OCI-LY7 (cell line): Measurements from ENCODE around the gene TDRD9. TPM values are rescaled to one million over a fixed set of nuclear protein-coding genes. Genes with fewer than 3 reads are reported as not detected.

Source experiments
- BruUV-seq: library from RNA; stranded (reverse); fragments of 400-500 nt; replicated peaks from 2 replicates; lab custom pipeline; 2021; lab: Mats Ljungman, UMichigan
- CTCF ChIA-PET: fragments of 300-600 bp; sonication (Branson Sonifier 250); formaldehyde crosslinking; loops from one replicate; lab custom pipeline; 2022; ENCODE audit warnings: antibody characterized with exemption; ENCODE audit not compliant: unreplicated experiment; lab: Charles Lee
- POLR2A ChIA-PET: fragments of 300-600 bp; sonication (Branson Sonifier 250); formaldehyde crosslinking; loops from one replicate; lab custom pipeline; 2022; ENCODE audit warnings: antibody characterized with exemption; lab: Charles Lee
- DNase-seq: peaks from one replicate; pipeline ENCODE4 v3.0.0-alpha.2; 2015; ENCODE audit warnings: low spot score
- H2AFZ ChIP-seq: fragments of 200-600 bp; sonication (generic), shearing (Covaris generic); 2 replicates; pipeline ENCODE4 v1.6.1; 2014; ENCODE audit warnings: mild to moderate bottlenecking, antibody characterized with exemption, low read length, moderate library complexity
- H3K27ac ChIP-seq: fragments of 200-600 bp; sonication (generic); 2 replicates; pipeline ENCODE4 v1.5.1; 2014; ENCODE audit warnings: mixed run types, low read depth, mild to moderate bottlenecking, moderate library complexity, low read length, inconsistent platforms; ENCODE audit not compliant: poor library complexity, severe bottlenecking
- H3K36me3 ChIP-seq: fragments of 200-600 bp; sonication (generic); 2 replicates; pipeline ENCODE4 v1.6.1; 2014; ENCODE audit warnings: mild to moderate bottlenecking, antibody characterized with exemption, low read length, moderate library complexity, mixed read lengths; ENCODE audit not compliant: insufficient read depth
- H3K4me1 ChIP-seq: fragments of 200-600 bp; sonication (generic); 2 replicates; pipeline ENCODE4 v1.5.1; 2014; ENCODE audit warnings: mild to moderate bottlenecking, low read length; ENCODE audit not compliant: insufficient read depth, poor library complexity, severe bottlenecking
- H3K4me2 ChIP-seq: fragments of 200-600 bp; sonication (generic); 2 replicates; pipeline ENCODE4 v1.6.1; 2014; ENCODE audit warnings: mild to moderate bottlenecking, low read length
- H3K4me3 ChIP-seq: fragments of 200-600 bp; sonication (generic); 2 replicates; pipeline ENCODE4 v1.5.1; 2014; ENCODE audit warnings: mild to moderate bottlenecking, low read depth, low read length; ENCODE audit not compliant: poor library complexity, severe bottlenecking
- H3K79me2 ChIP-seq: fragments of 200-600 bp; sonication (generic); 2 replicates; pipeline ENCODE4 v1.6.1; 2016; ENCODE audit warnings: low read depth, mild to moderate bottlenecking, low read length, moderate library complexity, mixed read lengths; ENCODE audit not compliant: insufficient read depth
- H3K9me2 ChIP-seq: fragments of 200-600 bp; sonication (generic); 2 replicates; pipeline ENCODE4 v1.6.1; 2016; ENCODE audit warnings: mild to moderate bottlenecking, low read length, mixed read lengths; ENCODE audit not compliant: insufficient read depth
- H3K9me3 ChIP-seq: fragments of 200-600 bp; sonication (generic); 2 replicates; pipeline ENCODE4 v1.6.1; 2014; ENCODE audit warnings: mild to moderate bottlenecking, mixed run types, low read length, mixed read lengths
- H4K20me1 ChIP-seq: fragments of 200-600 bp; sonication (generic); 2 replicates; pipeline ENCODE4 v1.6.1; 2014; ENCODE audit warnings: mild to moderate bottlenecking, antibody characterized with exemption, low read length, moderate library complexity, mixed read lengths; ENCODE audit not compliant: insufficient read depth
- EZH2phosphoT487 ChIP-seq: fragments of 200-600 bp; sonication (generic); IDR thresholded peaks from 2 replicates; pipeline ENCODE4 v1.6.1; 2018; ENCODE audit warnings: low read depth, borderline replicate concordance, mild to moderate bottlenecking, mixed run types, antibody characterized with exemption, low read length, moderate library complexity, mixed read lengths
- intact Hi-C: fragments of 100-400 bp; cut with micrococcal nuclease; formaldehyde crosslinking; loops from one replicate; pipeline ENCODE4 v1.10.0; 2022; ENCODE audit not compliant: unreplicated experiment
- total RNA-seq, 2 experiments: library from RNA; depleted of rRNA in 1 of 2; stranded (reverse); fragments of >200 nt in 1 of 2; shearing (Covaris generic) in 1 of 2; gene quantifications; 2 replicates each; pipeline ENCODE4 v1.2.3, GENCODE V29; 2014 to 2022
- TF ChIP-seq, protein P1 (sequence below): fragments of 200-600 bp; sonication (generic); conservative IDR thresholded peaks from 2 replicates; pipeline ENCODE4 v1.5.1; 2014; ENCODE audit warnings: mild to moderate bottlenecking, antibody characterized with exemption, low read length, moderate library complexity, mixed read lengths

Gene TDRD9
- total RNA-seq, 2 experiments from 2014 or later: not detected

DNA sequence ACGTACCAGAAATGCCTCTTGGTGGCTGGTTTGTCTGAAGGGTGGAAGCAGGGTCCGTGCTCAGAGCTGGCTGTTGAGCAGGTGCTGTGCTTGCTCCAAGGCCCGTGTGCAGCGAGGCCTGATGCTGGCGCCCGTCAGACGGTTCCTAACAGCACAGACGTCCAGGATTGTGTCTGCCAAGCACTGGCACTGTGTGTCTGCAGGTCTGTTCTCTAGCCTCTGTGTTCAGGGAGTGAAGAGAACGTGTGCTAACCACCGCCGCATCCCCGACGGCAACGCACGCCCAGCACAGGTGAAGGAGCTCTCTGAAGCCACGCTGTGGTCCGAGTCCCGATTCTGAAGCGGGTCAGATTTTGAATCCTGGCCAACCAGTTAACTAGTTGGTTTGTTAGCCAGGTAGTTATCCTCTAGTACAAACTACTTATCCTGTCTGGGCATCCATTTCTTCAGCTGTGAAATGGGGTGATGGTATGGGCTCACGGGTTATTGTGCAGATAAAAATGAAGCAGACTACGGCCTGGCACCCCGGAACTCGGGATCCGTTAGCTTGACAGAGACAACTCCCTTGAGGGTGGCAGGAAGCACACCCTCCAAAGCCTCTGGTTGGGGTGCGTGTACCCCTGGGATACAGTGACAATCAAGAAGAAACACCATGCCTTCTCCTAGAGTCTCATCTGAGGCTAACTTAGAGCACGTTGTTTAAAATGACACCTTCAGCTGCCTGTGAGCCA is 18.6 kb upstream of the TDRD9 start:
- H3K4me3 ChIP-seq: no peak overlapping the region

DNA sequence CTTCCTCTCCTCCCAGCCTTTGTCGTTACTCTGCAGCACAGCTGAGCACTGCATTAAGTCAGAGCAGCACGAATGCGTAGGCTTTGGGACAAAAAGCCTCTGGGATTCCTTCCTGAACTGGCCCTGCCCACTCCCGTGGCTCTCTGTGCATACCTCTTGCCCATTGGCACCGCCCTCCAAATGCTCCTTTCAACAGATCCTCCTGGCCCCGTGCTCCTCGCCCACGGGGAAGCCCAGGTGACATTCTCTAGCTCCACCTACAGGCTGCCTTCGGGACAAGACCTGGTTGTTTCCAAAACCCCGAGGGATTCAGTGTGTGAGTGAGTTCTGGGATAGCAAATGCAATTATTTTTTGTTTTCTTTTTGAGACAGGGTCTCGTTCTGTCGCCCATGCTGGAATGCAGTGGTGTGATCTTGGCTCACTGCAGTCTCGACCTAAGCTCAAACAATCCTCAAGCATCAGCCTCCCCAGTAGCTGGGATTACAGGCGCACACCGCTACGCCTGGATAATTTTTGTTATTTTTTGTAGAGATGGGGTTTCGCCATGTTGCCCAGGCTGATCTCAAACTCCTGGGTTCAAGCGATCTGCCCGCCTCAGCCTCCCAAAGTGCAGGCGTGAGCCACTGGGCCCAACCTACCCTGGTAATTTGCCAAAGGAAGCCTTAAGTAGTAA is 17.9 kb upstream of the TDRD9 start:
- Histone ChIP-seq H3K4me2 (peak overlapping the region; percentile 36; the same call in 1 of the 2 replicates), H3K27ac (no peak overlapping the region), H3K4me1 (peaks cover 8% of the 10 kb centered on the region), H3K4me3 (no peak overlapping the region), H3K36me3 (peaks cover 54% of the 10 kb centered on the region), H3K79me2 (no peaks in the 10 kb centered on the region), H3K9me2 (no peaks in the 10 kb centered on the region), H2AFZ (no peak overlapping the region), H4K20me1 (no peaks in the 10 kb centered on the region), H3K9me3 (no peaks in the 10 kb centered on the region)
- intact Hi-C loops: loop anchor here (1.0 to 10.0 kb wide), 2 partner anchors 102 to 346 kb away; partner anchors contain the start of genes BAG5 and COA8
- CTCF ChIA-PET: no interaction called here
- no TSS peak for BruUV-seq
- DNase-seq: peak; percentile 68
- POLR2A ChIA-PET: no interaction called here
- TF ChIP-seq, protein P1, sequence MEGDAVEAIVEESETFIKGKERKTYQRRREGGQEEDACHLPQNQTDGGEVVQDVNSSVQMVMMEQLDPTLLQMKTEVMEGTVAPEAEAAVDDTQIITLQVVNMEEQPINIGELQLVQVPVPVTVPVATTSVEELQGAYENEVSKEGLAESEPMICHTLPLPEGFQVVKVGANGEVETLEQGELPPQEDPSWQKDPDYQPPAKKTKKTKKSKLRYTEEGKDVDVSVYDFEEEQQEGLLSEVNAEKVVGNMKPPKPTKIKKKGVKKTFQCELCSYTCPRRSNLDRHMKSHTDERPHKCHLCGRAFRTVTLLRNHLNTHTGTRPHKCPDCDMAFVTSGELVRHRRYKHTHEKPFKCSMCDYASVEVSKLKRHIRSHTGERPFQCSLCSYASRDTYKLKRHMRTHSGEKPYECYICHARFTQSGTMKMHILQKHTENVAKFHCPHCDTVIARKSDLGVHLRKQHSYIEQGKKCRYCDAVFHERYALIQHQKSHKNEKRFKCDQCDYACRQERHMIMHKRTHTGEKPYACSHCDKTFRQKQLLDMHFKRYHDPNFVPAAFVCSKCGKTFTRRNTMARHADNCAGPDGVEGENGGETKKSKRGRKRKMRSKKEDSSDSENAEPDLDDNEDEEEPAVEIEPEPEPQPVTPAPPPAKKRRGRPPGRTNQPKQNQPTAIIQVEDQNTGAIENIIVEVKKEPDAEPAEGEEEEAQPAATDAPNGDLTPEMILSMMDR: peak; percentile 92
- TF ChIP-seq EZH2phosphoT487: no peak

More for the DNA sequence above, 18.6 kb upstream of the TDRD9 start:
- Histone ChIP-seq H3K4me2 (peak overlapping the region; percentile 36; the same call in 1 of the 2 replicates), H2AFZ (no peak overlapping the region), H3K9me3 (no peaks in the 10 kb centered on the region), H3K27ac (no peak overlapping the region), H3K36me3 (peaks cover 49% of the 10 kb centered on the region), H3K4me1 (peaks cover 8% of the 10 kb centered on the region), H3K79me2 (no peaks in the 10 kb centered on the region), H3K9me2 (no peaks in the 10 kb centered on the region), H4K20me1 (no peaks in the 10 kb centered on the region)
- TF ChIP-seq, protein P1: no peak
- no peak for TF ChIP-seq EZH2phosphoT487
- CTCF ChIA-PET: no interaction called here
- POLR2A ChIA-PET: no interaction called here
- no TSS peak for BruUV-seq
- intact Hi-C loops: loop anchor here (1.0 to 10.0 kb wide), 2 partner anchors 101 to 345 kb away; partner anchors contain the start of genes BAG5 and COA8
- no peak for DNase-seq
